Heart right ventricle (tissue), 16 donors: ENCODE measurements around the gene C5orf15. TPM values are rescaled to one million over a fixed set of nuclear protein-coding genes. Genes with fewer than 3 reads are reported as not detected.
"Not testable (repeated sequence)": the region's sequence is repeated elsewhere in the genome, so short reads cannot be mapped to it uniquely, and the experiment has no call there.

ENCODE experiments used
- ATAC-seq, 8 donors: fragments of 200-7000 bp; cut with Tn5 transposase; one replicate each; pipeline ENCODE4 v1.9.1; 2020; ENCODE audit warnings: mild to moderate bottlenecking in 8 of 8, moderate library complexity in 8 of 8, moderate number of reproducible peaks in 1 of 8
- DNase-seq, 2 donors: peaks; one replicate each; pipeline ENCODE4 v3.0.0-alpha.2; 2020
- H3K27ac ChIP-seq, 10 donors: fragments of 200-600 bp; sonication (generic) in 2 of 10; one replicate each; pipeline versions ENCODE4 v1.5.0 to v1.8.0; 2020 to 2022; ENCODE audit warnings: mild to moderate bottlenecking in 3 of 10
- H3K27me3 ChIP-seq, 7 donors: fragments of 200-600 bp; one replicate each; pipeline ENCODE4 v1.8.0; 2021 to 2022; ENCODE audit warnings: mild to moderate bottlenecking in 2 of 7
- H3K36me3 ChIP-seq, 9 donors: fragments of 200-600 bp; sonication (generic) in 1 of 9; one replicate each; pipeline versions ENCODE4 v1.5.0 to v1.8.0; 2020 to 2022; ENCODE audit warnings: mild to moderate bottlenecking in 2 of 9
- H3K4me1 ChIP-seq, 9 donors: fragments of 200-600 bp; sonication (generic) in 1 of 9; one replicate each; pipeline versions ENCODE4 v1.5.0 to v1.8.0; 2020 to 2022; ENCODE audit warnings: mild to moderate bottlenecking in 4 of 9
- H3K4me3 ChIP-seq, 10 donors: fragments of 200-600 bp; sonication (generic) in 2 of 10; one replicate each; pipeline versions ENCODE4 v1.5.0 to v1.8.0; 2020 to 2022; ENCODE audit warnings: mild to moderate bottlenecking in 7 of 10, moderate library complexity in 2 of 10
- H3K9me3 ChIP-seq, 11 donors: fragments of 200-600 bp in 10 of 11; sonication (generic) in 2 of 11; one replicate each; pipeline versions ENCODE4 v1.5.0 to v1.8.0; 2013 to 2022; ENCODE audit warnings: mild to moderate bottlenecking in 2 of 11, control low read depth in 1 of 11, moderate library complexity in 1 of 11
- CTCF ChIP-seq, 9 donors: fragments of 200-600 bp; sonication (generic) in 2 of 9; IDR thresholded peaks; one replicate each; pipeline versions ENCODE4 v1.5.0 to v1.8.0; 2021 to 2022; ENCODE audit warnings: antibody characterized with exemption in 9 of 9, mild to moderate bottlenecking in 5 of 9, moderate library complexity in 1 of 9
- WGBS, 2 donors: extraction: QIAGEN DNeasy Blood & Tissue Kit; methylation state at CpG; one replicate each; pipeline ENCODE4 v1.1.7; 2013; ENCODE audit warnings: inconsistent platforms in 1 of 2; 5-methylcytosine and 5-hydroxymethylcytosine counted together
- intact Hi-C, 10 donors: fragments of 100-400 bp; cut with DNase I; formaldehyde crosslinking; loops; one replicate each; pipeline versions ENCODE4 v1.11.1 to v1.14.2; 2022
- polyA plus RNA-seq, 2 donors: library from polyadenylated mRNA; stranded (reverse); fragments of 200-250 nt; gene quantifications; one replicate each; pipeline ENCODE4 v1.2.3, GENCODE V29; 2013
- total RNA-seq, 10 donors: library from RNA; stranded (reverse); fragmentation: NEBNext Ultra II Directional in 3 of 10; extraction: Animal tissue kit (Norgen Biotek cat#: 25700) in 3 of 10; gene quantifications; one replicate each; pipeline versions ENCODE4 v1.2.1 to v1.2.4, GENCODE V29; 2021 to 2023
- donor health status: Arrhythmogenic right ventricular cardiomyopathy.
- donor health status: ischemic (EF 13 %, LVEDD 7.1; RV severe dilation, severe dysfunction).
- donor health status: healthy with polysubstance abuse.
- donor health status: DM: no; HTN: yes; CAD: no.
- donor health status: DM: no; HTN: no; CAD: no.
- donor health status: ischemic (EF 25% LVEDD 6.9; RV normal size, moderate dysfunction).
- donor health status: ischemic (EF 25% LVEDD 5.7; RV mildly dilated, moderate dysfunction).
- donor health status: healthy.
- donor health status: DM: yes; HTN: yes; CAD: no.
- donor health status: Ischemic cardiomyopathy.
- donor health status: ischemic (EF 35%, LVEDD 5.7; RV mildly dilated, moderate dysfunction).
- donor health status: nonischemic (EF 11% LVEDD 7.7; RV severe dilation, severe dysfunction).
- donor health status: DM: yes; HTN: yes; CAD: no.
- donor health status: PGD.
- donor health status: ischemic (EF 29% LVEDD 5.4; RV normal size, mild dysfunction).
- donor health status: nonischemic (EF 23%, LVEDD 6.1; RV moderate dilation, normal function).

Gene C5orf15
- total and polyA plus RNA-seq, 12 donors: 22.2 to 55.3 (median 33.9) TPM

GRCh38 chr5:133977161-133977787 lies 8.8 kb upstream of the C5orf15 start:
- no peak for TF ChIP-seq CTCF (IDR thresholded peaks at IDR 0.05)
- ATAC-seq: peak in 4 of 8 donors; percentile 18 to 64 (median 21)
- intact Hi-C loops: no loop called here

GRCh38 chr5:133975546-133975945 lies 7.1 kb upstream of the C5orf15 start:
- H3K27me3 ChIP-seq, H3K9me3 ChIP-seq, DNase-seq, intact Hi-C loops, H3K27ac ChIP-seq, ATAC-seq, H3K4me3 ChIP-seq: not testable (repeated sequence)
- WGBS, 2 donors: 94 to 95% methylated on average over 16 of the region's 16 CpGs
- H3K4me1 ChIP-seq: peaks cover 2 to 39% (median 24%) of the 10 kb centered on the region in 9 donors
- peaks cover 0 to 97% (median 53%) of the 10 kb centered on the region in 9 donors for H3K36me3 ChIP-seq

More at GRCh38 chr5:133977161-133977787, 8.8 kb upstream of the C5orf15 start:
- no peak for DNase-seq
- no peaks in the 10 kb centered on the region for H3K9me3 ChIP-seq
- WGBS, 2 donors: 55 to 69% methylated on average over 5 of the region's 5 CpGs
- H3K4me3 ChIP-seq: no peak overlapping the region
- peaks cover 2 to 53% (median 24%) of the 10 kb centered on the region in 9 donors for H3K4me1 ChIP-seq
- H3K27me3 ChIP-seq: no peaks in the 10 kb centered on the region
- H3K27ac ChIP-seq: peak overlapping the region in 8 of 10 donors; percentile 11 to 62 (median 46)
- H3K36me3 ChIP-seq: peaks cover 0 to 99% (median 59%) of the 10 kb centered on the region in 9 donors

- Histone ChIP-seq H3K36me3 (peaks cover 0 to 88% (median 53%) of the 10 kb centered on the region in 9 donors), H3K9me3 (no peaks in the 10 kb centered on the region)
Measured at GRCh38 chr5:133974142-133974541, 5.7 kb upstream of the C5orf15 start.

DNA sequence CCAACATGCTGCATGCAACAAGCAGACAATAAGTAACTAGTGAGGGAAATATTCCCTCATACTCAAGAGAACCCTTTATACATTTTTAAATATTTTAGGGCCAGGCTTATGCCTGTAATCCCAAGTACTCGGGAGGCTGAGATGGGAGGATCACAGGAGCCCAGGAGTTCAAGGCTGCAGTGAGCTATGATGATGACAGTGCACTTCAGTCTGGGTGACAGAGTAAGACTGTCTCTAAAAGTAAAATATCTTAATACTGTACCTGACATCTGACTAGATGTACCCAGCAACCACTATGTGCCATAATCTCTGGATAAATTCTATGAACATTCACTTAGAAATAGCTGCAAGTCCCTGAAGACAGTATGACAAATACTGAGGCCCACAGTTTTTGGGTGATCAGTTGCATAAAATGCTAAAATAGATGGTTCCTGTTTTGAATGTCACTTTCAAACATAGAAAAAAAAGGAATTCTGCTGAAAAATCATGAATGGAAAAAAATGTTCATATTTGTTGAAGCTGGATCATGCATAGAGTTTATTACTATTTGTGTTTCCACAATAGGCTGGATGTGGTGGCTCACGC lies 2.0 kb upstream of the C5orf15 start:
- peaks cover 0 to 51% (median 30%) of the 10 kb centered on the region in 9 donors for H3K36me3 ChIP-seq
- no peak for ATAC-seq
- WGBS, 2 donors: 91 to 94% methylated on average over 2 of the region's 2 CpGs

More at GRCh38 chr5:133974142-133974541, 5.7 kb upstream of the C5orf15 start:
- no peak for DNase-seq
- H3K4me1 ChIP-seq: peaks cover 0 to 33% (median 20%) of the 10 kb centered on the region in 9 donors
- no peak overlapping the region for H3K4me3 ChIP-seq
- 95% methylated on average over 6 of the region's 6 CpGs for WGBS, 2 donors
- no peak for TF ChIP-seq CTCF (IDR thresholded peaks at IDR 0.05)
- no peak overlapping the region for H3K27ac ChIP-seq
- no peaks in the 10 kb centered on the region for H3K27me3 ChIP-seq
- no peak for ATAC-seq
- intact Hi-C loops: no loop called here

More for the DNA sequence above, 2.0 kb upstream of the C5orf15 start:
- TF ChIP-seq CTCF (IDR thresholded peaks at IDR 0.05): no peak
- no peaks in the 10 kb centered on the region for H3K27me3 ChIP-seq
- no peak overlapping the region for H3K27ac ChIP-seq
- H3K4me3 ChIP-seq: no peak overlapping the region
- DNase-seq: no peak
- H3K4me1 ChIP-seq: peaks cover 0 to 32% (median 29%) of the 10 kb centered on the region in 9 donors
- intact Hi-C loops: no loop called here
- no peaks in the 10 kb centered on the region for H3K9me3 ChIP-seq
